ENCODE data around the gene MTCH1. TPM values are rescaled to one million over a fixed set of nuclear protein-coding genes. Genes with fewer than 3 reads are reported as not detected.

Gene MTCH1
- total and polyA plus RNA-seq, 4 donors, result 120 to 210 (median 157) TPM

GRCh38 chr6:37016995-37017394 lies 31.0 kb upstream of the MTCH1 start:
- H3K4me1 ChIP-seq (ENCODE audit: control insufficient read depth in 5 of 5, insufficient read depth in 5 of 5, low read length in 5 of 5), result peaks cover 0 to 3% (median 0%) of the 10 kb centered on the region in 5 donors
- TF ChIP-seq CTCF (IDR thresholded peaks at IDR 0.05; ENCODE audit: control extremely low read depth, extremely low read depth), result no peak

GRCh38 chr6:37015532-37015931 lies 29.5 kb upstream of the MTCH1 start:
- Histone ChIP-seq H3K9me3 (ENCODE audit: control insufficient read depth in 4 of 4, insufficient read depth in 3 of 4, low read length in 3 of 4) (no peaks in the 10 kb centered on the region), H3K4me1 (ENCODE audit: control insufficient read depth in 5 of 5, insufficient read depth in 5 of 5, low read length in 5 of 5) (peaks cover 0 to 3% (median 0%) of the 10 kb centered on the region in 5 donors), H3K9ac (ENCODE audit: insufficient read depth in 1 of 2, low read length in 2 of 2) (no peak overlapping the region), H3K27me3 (ENCODE audit: control insufficient read depth in 3 of 3, insufficient read depth in 3 of 3, low read length in 2 of 3) (no peaks in the 10 kb centered on the region), H3K27ac (ENCODE audit: low read depth in 1 of 2, low read length in 1 of 2) (no peak overlapping the region), H3K4me3 (no peak overlapping the region), H3K36me3 (ENCODE audit: control insufficient read depth in 4 of 4, insufficient read depth in 4 of 4, low read length in 4 of 4) (peaks cover 0 to 6% (median 0%) of the 10 kb centered on the region in 4 donors)
- WGBS, 2 donors, result 95 to 96% methylated on average over 9 of the region's 9 CpGs
- TF ChIP-seq CTCF (IDR thresholded peaks at IDR 0.05; ENCODE audit: control extremely low read depth, extremely low read depth), result no peak
- ATAC-seq (ENCODE audit: insufficient read depth, low FRiP score) (no peak), DNase-seq (no peak)

More at GRCh38 chr6:37016995-37017394, 31.0 kb upstream of the MTCH1 start:
- 62 to 84% methylated on average over 3 of the region's 3 CpGs for WGBS, 2 donors
- Histone ChIP-seq H3K36me3 (ENCODE audit: control insufficient read depth in 4 of 4, insufficient read depth in 4 of 4, low read length in 4 of 4) (peaks cover 0 to 6% (median 0%) of the 10 kb centered on the region in 4 donors), H3K4me3 (no peak overlapping the region), H3K9ac (ENCODE audit: insufficient read depth in 1 of 2, low read length in 2 of 2) (no peak overlapping the region), H3K27me3 (ENCODE audit: control insufficient read depth in 3 of 3, insufficient read depth in 3 of 3, low read length in 2 of 3) (no peaks in the 10 kb centered on the region), H3K9me3 (ENCODE audit: control insufficient read depth in 4 of 4, insufficient read depth in 3 of 4, low read length in 3 of 4) (no peaks in the 10 kb centered on the region), H3K27ac (ENCODE audit: low read depth in 1 of 2, low read length in 1 of 2) (no peak overlapping the region)
- DNase-seq (no peak), ATAC-seq (ENCODE audit: insufficient read depth, low FRiP score) (no peak)

- H3K9ac ChIP-seq (ENCODE audit: insufficient read depth in 1 of 2, low read length in 2 of 2), result no peak overlapping the region
- no peak for ATAC-seq (ENCODE audit: insufficient read depth, low FRiP score)
- no peak for TF ChIP-seq CTCF (IDR thresholded peaks at IDR 0.05; ENCODE audit: control extremely low read depth, extremely low read depth)
- WGBS, 2 donors, result 92 to 95% methylated on average over 12 of the region's 12 CpGs
- DNase-seq, result no peak
- no peaks in the 10 kb centered on the region for H3K9me3 ChIP-seq (ENCODE audit: control insufficient read depth in 4 of 4, insufficient read depth in 3 of 4, low read length in 3 of 4)
- no peak overlapping the region for H3K27ac ChIP-seq (ENCODE audit: low read depth in 1 of 2, low read length in 1 of 2)
- peaks cover 0 to 4% (median 0%) of the 10 kb centered on the region in 4 donors for H3K36me3 ChIP-seq (ENCODE audit: control insufficient read depth in 4 of 4, insufficient read depth in 4 of 4, low read length in 4 of 4)
- H3K27me3 ChIP-seq (ENCODE audit: control insufficient read depth in 3 of 3, insufficient read depth in 3 of 3, low read length in 2 of 3), result no peaks in the 10 kb centered on the region
- H3K4me3 ChIP-seq, result no peak overlapping the region
- peaks cover 0 to 3% (median 0%) of the 10 kb centered on the region in 5 donors for H3K4me1 ChIP-seq (ENCODE audit: control insufficient read depth in 5 of 5, insufficient read depth in 5 of 5, low read length in 5 of 5)
Observed at GRCh38 chr6:37014667-37015066, 28.7 kb upstream of the MTCH1 start.
